Vagina (tissue), 2 donors: Measurements from ENCODE around the gene TXNRD1. TPM values are rescaled to one million over a fixed set of nuclear protein-coding genes. Genes with fewer than 3 reads are reported as not detected.

Source experiments
- DNase-seq, 2 donors: peaks; one replicate each; pipeline ENCODE4 v3.0.0-alpha.2; 2017; ENCODE audit errors: extremely low spot score in 2 of 2
- H3K27ac ChIP-seq: fragments of 200-600 bp; sonication (generic); one replicate; pipeline ENCODE4 v1.5.1; 2019
- H3K27me3 ChIP-seq: fragments of 200-600 bp; sonication (generic); one replicate; pipeline ENCODE4 v1.5.1; 2019
- H3K36me3 ChIP-seq, 2 donors: fragments of 200-600 bp; sonication (generic); one replicate each; pipeline ENCODE4 v1.5.1; 2017 to 2019
- H3K4me1 ChIP-seq: fragments of 200-600 bp; sonication (generic); one replicate; pipeline ENCODE4 v1.5.1; 2019
- H3K4me3 ChIP-seq, 2 donors: fragments of 200-600 bp; sonication (generic); 1 replicate in 1 of 2; 2 replicates in 1 of 2; pipeline ENCODE4 v1.5.1; 2016 to 2019
- H3K9me3 ChIP-seq: fragments of 200-600 bp; sonication (generic); one replicate; pipeline ENCODE4 v1.5.1; 2019
- POLR2A ChIP-seq, 2 donors: fragments of 450-650 bp; IDR thresholded peaks; one replicate each; pipeline ENCODE4 v1.6.1; 2017; ENCODE audit warnings: antibody characterized with exemption in 2 of 2, mild to moderate bottlenecking in 2 of 2, moderate library complexity in 2 of 2
- POLR2AphosphoS5 ChIP-seq, 2 donors: sonication (generic); formaldehyde crosslinking; IDR thresholded peaks; one replicate each; pipeline ENCODE4 v1.9.0; 2017; ENCODE audit warnings: antibody characterized with exemption in 2 of 2, mild to moderate bottlenecking in 2 of 2, low read depth in 1 of 2; ENCODE audit not compliant: insufficient read depth in 1 of 2
- intact Hi-C: fragments of 100-400 bp; cut with DNase I; formaldehyde crosslinking; loops from one replicate; pipeline ENCODE4 v1.15.1; 2023
- total RNA-seq: library from RNA; depleted of rRNA; stranded (reverse); fragments of >200 nt; gene quantifications from one replicate; pipeline ENCODE4 v1.2.3, GENCODE V29; 2016
- TF ChIP-seq, protein P1 (sequence below), 3 experiments: fragments of 450-650 bp in 2 of 3; fragments of 200-600 bp in 1 of 3; sonication (generic) in 1 of 3; IDR thresholded peaks; one replicate each; pipeline ENCODE4 v1.5.1; 2017 to 2019; ENCODE audit warnings: antibody characterized with exemption in 3 of 3, mild to moderate bottlenecking in 2 of 3, moderate library complexity in 2 of 3

The TXNRD1 gene
- total RNA-seq, 1 donor from 2014 or later = 144 TPM

DNA sequence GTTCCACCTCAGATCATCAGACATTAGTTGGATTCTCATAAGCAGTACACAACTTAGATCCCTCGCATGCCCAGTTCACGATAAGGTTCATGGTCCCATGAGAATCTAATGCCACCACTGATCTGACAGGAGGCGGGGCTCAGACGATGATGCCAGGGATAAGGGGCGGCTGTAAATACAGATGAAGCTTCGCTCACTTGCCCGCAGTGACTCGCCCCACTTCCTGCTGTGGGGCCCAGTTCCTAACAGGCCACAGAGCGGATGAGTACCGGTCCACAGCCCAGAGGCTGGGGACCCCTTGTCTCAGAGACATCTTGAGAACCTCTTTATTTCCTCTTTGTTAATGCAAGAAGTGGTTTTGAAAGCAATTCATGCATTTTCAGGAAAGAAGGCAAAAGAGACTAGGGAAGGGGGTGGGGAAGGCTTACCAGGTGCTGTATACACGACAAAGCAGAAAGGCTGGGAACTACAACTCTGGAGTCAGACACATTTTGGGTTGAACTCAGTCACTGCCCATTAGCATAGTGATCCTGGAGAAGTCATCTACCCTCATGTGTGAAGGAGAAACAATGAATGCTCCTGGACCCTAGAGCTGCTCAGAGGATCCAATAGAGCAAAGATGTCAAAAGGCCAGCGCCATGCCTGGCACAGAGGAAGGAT is 156.6 kb downstream of the TXNRD1 start:
- Histone ChIP-seq H3K4me1 (no peaks in the 10 kb centered on the region), H3K4me3 (no peak overlapping the region), H3K36me3 (no peaks in the 10 kb centered on the region), H3K9me3 (no peaks in the 10 kb centered on the region), H3K27me3 (no peaks in the 10 kb centered on the region), H3K27ac (no peak overlapping the region)
- TF ChIP-seq, protein P1, sequence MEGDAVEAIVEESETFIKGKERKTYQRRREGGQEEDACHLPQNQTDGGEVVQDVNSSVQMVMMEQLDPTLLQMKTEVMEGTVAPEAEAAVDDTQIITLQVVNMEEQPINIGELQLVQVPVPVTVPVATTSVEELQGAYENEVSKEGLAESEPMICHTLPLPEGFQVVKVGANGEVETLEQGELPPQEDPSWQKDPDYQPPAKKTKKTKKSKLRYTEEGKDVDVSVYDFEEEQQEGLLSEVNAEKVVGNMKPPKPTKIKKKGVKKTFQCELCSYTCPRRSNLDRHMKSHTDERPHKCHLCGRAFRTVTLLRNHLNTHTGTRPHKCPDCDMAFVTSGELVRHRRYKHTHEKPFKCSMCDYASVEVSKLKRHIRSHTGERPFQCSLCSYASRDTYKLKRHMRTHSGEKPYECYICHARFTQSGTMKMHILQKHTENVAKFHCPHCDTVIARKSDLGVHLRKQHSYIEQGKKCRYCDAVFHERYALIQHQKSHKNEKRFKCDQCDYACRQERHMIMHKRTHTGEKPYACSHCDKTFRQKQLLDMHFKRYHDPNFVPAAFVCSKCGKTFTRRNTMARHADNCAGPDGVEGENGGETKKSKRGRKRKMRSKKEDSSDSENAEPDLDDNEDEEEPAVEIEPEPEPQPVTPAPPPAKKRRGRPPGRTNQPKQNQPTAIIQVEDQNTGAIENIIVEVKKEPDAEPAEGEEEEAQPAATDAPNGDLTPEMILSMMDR (IDR thresholded peaks at IDR 0.05) = no peak
- TF ChIP-seq POLR2A (IDR thresholded peaks at IDR 0.05) (no peak), POLR2AphosphoS5 (IDR thresholded peaks at IDR 0.05; ENCODE audit: insufficient read depth in 1 of 2, low read depth in 1 of 2) (no peak)
- intact Hi-C loops = loop anchor here (10.0 kb wide), 1 partner anchor 683 kb away; no protein-coding TSS in a partner anchor
- no peak for DNase-seq

DNA sequence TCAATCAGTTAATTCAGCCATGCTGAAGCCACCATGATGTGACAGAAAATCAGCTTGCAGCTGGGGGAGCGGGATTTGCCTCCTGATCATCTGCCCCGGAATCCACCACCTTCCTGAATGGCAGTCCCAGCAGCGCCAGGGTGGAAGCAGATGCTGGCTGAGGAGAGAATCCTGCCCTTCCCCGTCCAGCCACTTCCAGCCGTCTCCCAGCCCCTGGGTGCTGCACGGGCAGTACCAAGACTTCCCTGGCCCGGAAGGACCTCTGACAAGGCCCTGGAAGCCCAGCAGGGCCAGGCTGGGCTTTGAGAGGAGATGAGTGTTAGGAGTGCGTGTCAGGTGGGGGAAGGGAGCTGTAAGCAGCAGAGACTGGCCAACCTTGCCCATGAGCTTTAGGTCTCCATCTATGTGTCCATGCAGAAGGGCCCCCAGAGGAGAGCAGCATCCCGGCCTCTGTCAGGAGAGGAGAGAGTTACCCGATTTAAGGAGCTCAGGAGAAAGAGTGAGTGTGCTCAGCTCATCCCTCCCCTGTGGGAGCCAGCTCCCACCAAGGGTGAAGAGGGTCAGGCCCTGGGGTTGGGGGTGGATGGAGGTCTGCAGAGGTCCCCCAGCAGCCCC is 157.2 kb downstream of the TXNRD1 start:
- DNase-seq = no peak
- no peaks in the 10 kb centered on the region for H3K9me3 ChIP-seq
- no peaks in the 10 kb centered on the region for H3K27me3 ChIP-seq
- TF ChIP-seq, protein P1 (IDR thresholded peaks at IDR 0.05) = no peak
- TF ChIP-seq POLR2A (IDR thresholded peaks at IDR 0.05) (no peak), POLR2AphosphoS5 (IDR thresholded peaks at IDR 0.05; ENCODE audit: insufficient read depth in 1 of 2, low read depth in 1 of 2) (no peak)
- H3K27ac ChIP-seq = no peak overlapping the region
- no peaks in the 10 kb centered on the region for H3K36me3 ChIP-seq
- no peak overlapping the region for H3K4me3 ChIP-seq
- intact Hi-C loops = loop anchor here (10.0 kb wide), 1 partner anchor 682 kb away; no protein-coding TSS in a partner anchor
- H3K4me1 ChIP-seq = no peaks in the 10 kb centered on the region

DNA sequence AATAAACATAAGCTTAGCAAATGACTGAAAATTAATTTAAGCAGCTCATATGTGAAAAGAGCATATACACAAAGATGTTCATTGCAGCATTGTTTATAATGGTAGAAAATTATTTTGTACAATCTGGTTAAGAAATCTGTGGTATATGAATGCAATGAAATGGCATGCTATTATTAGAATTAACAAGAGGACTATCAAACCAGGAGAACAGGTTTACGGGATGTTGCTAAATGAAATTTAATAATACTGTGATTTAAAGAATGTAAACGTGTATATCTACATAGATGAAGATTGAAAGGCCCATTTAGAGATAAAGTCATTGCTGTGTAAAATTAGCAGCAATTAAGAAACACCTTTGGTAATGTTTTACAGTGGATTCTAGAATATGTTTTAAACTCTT is 158.5 kb downstream of the TXNRD1 start:
- H3K4me1 ChIP-seq = no peaks in the 10 kb centered on the region
- intact Hi-C loops = loop anchor here (10.0 kb wide), 1 partner anchor 681 kb away; no protein-coding TSS in a partner anchor
- no peaks in the 10 kb centered on the region for H3K36me3 ChIP-seq
- TF ChIP-seq, protein P1 (IDR thresholded peaks at IDR 0.05) = no peak
- TF ChIP-seq POLR2AphosphoS5 (IDR thresholded peaks at IDR 0.05; ENCODE audit: insufficient read depth in 1 of 2, low read depth in 1 of 2) = no peak
- TF ChIP-seq POLR2A (IDR thresholded peaks at IDR 0.05) = no peak
- no peak overlapping the region for H3K4me3 ChIP-seq
- no peak for DNase-seq
- no peaks in the 10 kb centered on the region for H3K27me3 ChIP-seq
- no peak overlapping the region for H3K27ac ChIP-seq
- no peaks in the 10 kb centered on the region for H3K9me3 ChIP-seq

DNA sequence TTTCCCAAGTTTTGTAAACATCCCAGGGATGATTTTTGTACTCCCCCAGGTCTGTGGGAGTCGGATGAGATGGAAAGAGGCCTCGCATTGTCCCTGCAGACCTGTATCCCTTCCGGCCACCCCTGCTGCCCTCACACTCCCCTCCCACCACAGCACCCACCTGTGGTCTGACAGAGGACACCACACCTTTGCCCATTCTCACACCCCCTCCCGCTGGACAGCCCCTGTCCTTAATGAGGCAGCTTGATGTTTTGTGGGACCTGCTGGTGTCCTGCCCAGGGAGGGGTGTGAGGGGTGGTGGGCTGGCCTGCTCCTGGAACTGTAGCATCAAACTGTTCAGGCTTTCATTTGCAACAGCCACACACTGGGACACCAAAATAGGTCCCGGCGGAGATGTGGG is 159.2 kb downstream of the TXNRD1 start:
- no peaks in the 10 kb centered on the region for H3K36me3 ChIP-seq
- no peaks in the 10 kb centered on the region for H3K4me1 ChIP-seq
- TF ChIP-seq POLR2AphosphoS5 (IDR thresholded peaks at IDR 0.05; ENCODE audit: insufficient read depth in 1 of 2, low read depth in 1 of 2) = no peak
- TF ChIP-seq, protein P1 (IDR thresholded peaks at IDR 0.05) = no peak
- TF ChIP-seq POLR2A (IDR thresholded peaks at IDR 0.05) = no peak
- intact Hi-C loops = loop anchor here (10.0 kb wide), 1 partner anchor 680 kb away; no protein-coding TSS in a partner anchor
- H3K27me3 ChIP-seq = no peaks in the 10 kb centered on the region
- H3K4me3 ChIP-seq = no peak overlapping the region
- DNase-seq = no peak
- H3K27ac ChIP-seq = no peak overlapping the region
- no peaks in the 10 kb centered on the region for H3K9me3 ChIP-seq

DNA sequence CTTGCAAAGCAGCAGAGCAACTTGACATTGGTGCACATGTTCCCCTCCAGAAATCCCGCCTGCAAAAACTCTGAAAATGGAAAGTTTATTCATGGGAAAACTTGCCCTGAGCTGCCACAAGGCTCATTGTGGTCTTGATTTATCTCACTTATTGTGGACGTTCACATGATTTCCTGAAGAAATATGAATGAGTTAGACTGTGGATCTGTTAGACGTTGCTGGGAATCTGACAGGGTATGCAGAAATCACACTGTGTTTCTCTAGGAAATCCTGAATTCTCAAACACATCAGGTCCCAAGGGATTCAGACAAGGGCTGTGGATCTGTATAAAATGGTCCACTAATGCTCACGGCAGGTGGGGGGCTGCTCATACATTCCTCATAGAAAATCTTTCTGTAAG is 160.2 kb downstream of the TXNRD1 start:
- TF ChIP-seq POLR2AphosphoS5 (IDR thresholded peaks at IDR 0.05; ENCODE audit: insufficient read depth in 1 of 2, low read depth in 1 of 2) = no peak
- TF ChIP-seq, protein P1 (IDR thresholded peaks at IDR 0.05) = no peak
- no peak for TF ChIP-seq POLR2A (IDR thresholded peaks at IDR 0.05)
- intact Hi-C loops = loop anchor here (10.0 kb wide), 1 partner anchor 679 kb away; no protein-coding TSS in a partner anchor
- H3K9me3 ChIP-seq = no peaks in the 10 kb centered on the region
- no peak for DNase-seq
- H3K36me3 ChIP-seq = no peaks in the 10 kb centered on the region
- H3K4me1 ChIP-seq = no peaks in the 10 kb centered on the region
- H3K4me3 ChIP-seq = no peak overlapping the region
- H3K27me3 ChIP-seq = no peaks in the 10 kb centered on the region
- H3K27ac ChIP-seq = no peak overlapping the region
